HCT116 (cell line): Measurements from ENCODE around the gene GRM1. TPM values are rescaled to one million over a fixed set of nuclear protein-coding genes. Genes with fewer than 3 reads are reported as not detected.

Experiments
- ATAC-seq: fragments of 200-7000 bp; cut with Tn5 transposase; 2 replicates; pipeline ENCODE4 v1.9.1; 2020; ENCODE audit warnings: mild to moderate bottlenecking, moderate library complexity
- BruUV-seq: library from RNA; stranded (reverse); fragments of 400-500 nt; replicated peaks from 2 replicates; lab custom pipeline; 2021; lab: Mats Ljungman, UMichigan
- CTCF ChIA-PET: fragments of 300-600 bp; sonication (Branson Sonifier 250); formaldehyde crosslinking; loops from one replicate; lab custom pipeline; 2021; ENCODE audit warnings: antibody characterized with exemption; lab: Charles Lee
- POLR2A ChIA-PET: fragments of 300-600, 350-600 bp; sonication (Branson Sonifier 250); formaldehyde crosslinking; loops from one replicate; lab custom pipeline; 2021; ENCODE audit warnings: antibody characterized with exemption; lab: Charles Lee
- RAD21 ChIA-PET, 2 experiments: fragments of 300-600 bp; sonication (Branson Sonifier 250); formaldehyde crosslinking; loops; one replicate each; lab custom pipeline; 2023; ENCODE audit warnings: low total read pairs in 2 of 2; ENCODE audit not compliant: uncharacterized antibody in 2 of 2, unreplicated experiment in 2 of 2, low non-redundant PET in 1 of 2; lab: Charles Lee
- DNase-seq: peaks from one replicate; pipeline ENCODE4 v3.0.0-alpha.2; 2010; ENCODE audit warnings: low read depth, low spot score
- H2AFZ ChIP-seq: fragments of 200-600 bp; shearing (Covaris generic), sonication (generic); 2 replicates; pipeline ENCODE4 v1.6.1; 2017; ENCODE audit warnings: low read depth, mixed run types, mixed read lengths, antibody characterized with exemption, low read length; ENCODE audit not compliant: poor library complexity, severe bottlenecking
- H3K27ac ChIP-seq: 2 replicates; pipeline ENCODE4 v1.5.1; 2012; ENCODE audit warnings: low read depth, low read length
- H3K27me3 ChIP-seq: fragments of 200-600 bp; sonication (generic); 2 replicates; pipeline ENCODE4 v1.6.1; 2016; ENCODE audit warnings: mixed run types, low read length, mixed read lengths; ENCODE audit not compliant: insufficient read depth
- H3K36me3 ChIP-seq, 2 experiments: fragments of 200-500 bp in 1 of 2; fragments of 200-600 bp in 1 of 2; sonication (Bioruptor generic) in 1 of 2; sonication (generic) in 1 of 2; 2 replicates each; pipeline versions ENCODE4 v1.5.1 to v1.6.1; 2014 to 2016; ENCODE audit warnings: low read length in 2 of 2, inconsistent platforms in 1 of 2, mixed read lengths in 1 of 2, mixed run types in 1 of 2; ENCODE audit not compliant: insufficient read depth in 2 of 2, control insufficient read depth in 1 of 2
- H3K4me1 ChIP-seq, 2 experiments: fragments of 200-600 bp in 1 of 2; sonication (generic) in 1 of 2; 2 replicates each; pipeline versions ENCODE4 v1.5.1 to v1.6.1; 2012 to 2017; ENCODE audit warnings: low read length in 2 of 2, inconsistent platforms in 1 of 2, mild to moderate bottlenecking in 1 of 2, mixed read lengths in 1 of 2, mixed run types in 1 of 2, moderate library complexity in 1 of 2; ENCODE audit not compliant: insufficient read depth in 2 of 2, control insufficient read depth in 1 of 2
- H3K4me2 ChIP-seq: fragments of 200-600 bp; sonication (generic); 2 replicates; pipeline ENCODE4 v1.6.1; 2017; ENCODE audit warnings: mixed run types, low read length, mixed read lengths
- H3K4me3 ChIP-seq, 2 experiments: fragments of 200-600 bp in 1 of 2; sonication (generic) in 1 of 2; replicated peaks in 1 of 2; 2 replicates each; pipeline ENCODE4 v1.5.1; 2011 to 2016; ENCODE audit warnings: low read length in 2 of 2, control low read depth in 1 of 2, low read depth in 1 of 2, mild to moderate bottlenecking in 1 of 2, mixed read lengths in 1 of 2, mixed run types in 1 of 2
- H3K79me2 ChIP-seq: fragments of 200-600 bp; sonication (generic); 2 replicates; pipeline ENCODE4 v1.6.1; 2017; ENCODE audit warnings: mild to moderate bottlenecking, mixed run types, low read length, moderate library complexity, mixed read lengths; ENCODE audit not compliant: insufficient read depth
- H3K9ac ChIP-seq: fragments of 200-600 bp; sonication (generic); 2 replicates; pipeline ENCODE4 v1.6.1; 2016; ENCODE audit warnings: low read length, mixed read lengths
- H3K9me2 ChIP-seq: fragments of 200-600 bp; sonication (generic), shearing (Covaris generic); 2 replicates; pipeline ENCODE4 v1.6.1; 2017; ENCODE audit warnings: mixed run types, mild to moderate bottlenecking, moderate library complexity; ENCODE audit not compliant: insufficient read depth
- H3K9me3 ChIP-seq, 2 experiments: fragments of 200-500 bp in 1 of 2; fragments of 200-600 bp in 1 of 2; sonication (Bioruptor generic) in 1 of 2; sonication (generic) in 1 of 2; 2 replicates each; pipeline ENCODE4 v1.6.1; 2014 to 2017; ENCODE audit warnings: low read length in 2 of 2, mixed read lengths in 2 of 2, inconsistent platforms in 1 of 2, low read depth in 1 of 2, mild to moderate bottlenecking in 1 of 2, mixed run types in 1 of 2, moderate library complexity in 1 of 2; ENCODE audit not compliant: control insufficient read depth in 1 of 2, insufficient read depth in 1 of 2
- H4K20me1 ChIP-seq: fragments of 200-600 bp; sonication (generic), shearing (Covaris generic); 2 replicates; pipeline ENCODE4 v1.6.1; 2017; ENCODE audit warnings: mixed run types, mild to moderate bottlenecking, moderate library complexity; ENCODE audit not compliant: insufficient read depth
- ATF3 ChIP-seq: IDR thresholded peaks from 2 replicates; pipeline ENCODE4 v1.6.1; 2012
- CBX3 ChIP-seq: IDR thresholded peaks from 2 replicates; pipeline ENCODE4 v1.6.1; 2012; ENCODE audit warnings: low read depth
- EGR1 ChIP-seq: IDR thresholded peaks from 2 replicates; pipeline ENCODE4 v1.6.1; 2012; ENCODE audit warnings: low read depth
- ELF1 ChIP-seq: IDR thresholded peaks from 2 replicates; pipeline ENCODE4 v1.6.1; 2012; ENCODE audit warnings: low read depth, borderline replicate concordance
- EZH2 ChIP-seq: fragments of 200-600 bp; sonication (generic); IDR thresholded peaks from 2 replicates; pipeline ENCODE4 v1.6.1; 2017; ENCODE audit warnings: antibody characterized with exemption, mixed run types
- FOSL1 ChIP-seq: IDR thresholded peaks from 2 replicates; pipeline ENCODE4 v1.6.1; 2012; ENCODE audit warnings: low read depth
- JUND ChIP-seq: IDR thresholded peaks from 2 replicates; pipeline ENCODE4 v1.6.1; 2012
- POLR2A ChIP-seq: IDR thresholded peaks from 2 replicates; pipeline ENCODE4 v1.7.0; 2011; ENCODE audit warnings: borderline replicate concordance; ENCODE audit not compliant: insufficient read depth, insufficient read length; ENCODE audit errors: extremely low read depth
- POLR2AphosphoS5 ChIP-seq: IDR thresholded peaks from 2 replicates; pipeline ENCODE4 v1.6.1; 2011; ENCODE audit warnings: mild to moderate bottlenecking, low read depth, low read length, moderate library complexity
- RAD21 ChIP-seq: IDR thresholded peaks from 2 replicates; pipeline ENCODE4 v1.6.1; 2012; ENCODE audit warnings: low read depth, mild to moderate bottlenecking
- SIN3A ChIP-seq: IDR thresholded peaks from 2 replicates; pipeline ENCODE4 v1.6.1; 2012; ENCODE audit warnings: low read depth
- TCF7L2 ChIP-seq: IDR thresholded peaks from 2 replicates; pipeline ENCODE4 v1.7.0; 2011; ENCODE audit warnings: borderline replicate concordance, inconsistent platforms; ENCODE audit not compliant: insufficient read depth, insufficient read length; ENCODE audit errors: extremely low read depth
- YY1 ChIP-seq: IDR thresholded peaks from 2 replicates; pipeline ENCODE4 v1.6.1; 2011; ENCODE audit warnings: low read length, low read depth, moderate library complexity, mild to moderate bottlenecking; ENCODE audit not compliant: insufficient replicate concordance; ENCODE audit errors: extremely low read depth
- ZBTB33 ChIP-seq: IDR thresholded peaks from 2 replicates; pipeline ENCODE4 v1.6.1; 2011; ENCODE audit warnings: mild to moderate bottlenecking, low read length, moderate library complexity; ENCODE audit not compliant: insufficient replicate concordance; ENCODE audit errors: extremely low read depth
- ZFX ChIP-seq: fragments of 450-650 bp; IDR thresholded peaks from 2 replicates; pipeline ENCODE4 v1.6.1; 2017
- ZNF274 ChIP-seq: fragments of 200-500 bp; sonication (Bioruptor generic); IDR thresholded peaks from 2 replicates; pipeline ENCODE4 v1.6.1; 2014; ENCODE audit warnings: mild to moderate bottlenecking, low read depth, low read length, inconsistent platforms
- intact Hi-C: fragments of 100-400 bp; cut with micrococcal nuclease; formaldehyde crosslinking; loops from 2 replicates; pipeline ENCODE4 v1.10.0; 2022
- total RNA-seq: library from RNA; stranded (reverse); gene quantifications from one replicate; pipeline ENCODE4 v1.2.1, GENCODE V29; 2021; ENCODE audit not compliant: unreplicated experiment

GRM1 gene
- total RNA-seq, 1 experiment from 2014 or later: not detected

DNA sequence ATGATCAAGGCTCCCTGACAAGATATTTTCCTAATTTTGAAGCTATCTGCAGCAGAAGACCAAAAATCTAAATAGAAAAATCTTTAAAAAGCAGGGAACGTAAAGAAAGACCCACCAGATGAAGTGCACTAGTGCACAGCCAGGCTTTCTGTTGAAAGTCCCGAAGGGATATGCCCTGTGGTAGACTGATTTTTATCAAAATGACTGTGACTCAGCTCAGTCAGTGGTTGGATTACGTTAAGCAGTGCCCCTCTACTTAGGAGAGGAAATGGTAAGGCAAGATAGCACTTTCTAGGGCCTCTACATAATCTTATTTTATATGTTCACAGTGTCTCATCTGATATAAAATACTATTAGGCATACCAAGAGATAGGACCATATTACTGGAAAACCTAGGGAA is 391.4 kb downstream of the GRM1 start:
- H3K9me2 ChIP-seq: no peaks in the 10 kb centered on the region
- DNase-seq: no peak
- no peaks in the 10 kb centered on the region for H3K4me1 ChIP-seq
- ATAC-seq: no peak
- no peak overlapping the region for H2AFZ ChIP-seq
- TF ChIP-seq ZFX (no peak), FOSL1 (no peak), EZH2 (no peak), ZBTB33 (no peak), RAD21 (no peak), ATF3 (no peak), EGR1 (no peak), SIN3A (no peak), TCF7L2 (no peak), ELF1 (no peak), POLR2AphosphoS5 (no peak), JUND (no peak), CBX3 (no peak), YY1 (no peak), POLR2A (no peak), ZNF274 (no peak)
- intact Hi-C loops: no loop called here
- no peak overlapping the region for H3K9ac ChIP-seq
- no peaks in the 10 kb centered on the region for H3K36me3 ChIP-seq
- no peaks in the 10 kb centered on the region for H3K79me2 ChIP-seq
- H3K9me3 ChIP-seq: no peaks in the 10 kb centered on the region
- H3K27ac ChIP-seq: no peak overlapping the region
- no peak overlapping the region for H3K4me3 ChIP-seq
- peaks cover 19% of the 10 kb centered on the region for H3K27me3 ChIP-seq
- ChIA-PET CTCF (no interaction called here), RAD21 (no interaction called here), POLR2A (interaction anchor here (0.6 kb wide), 1 partner anchor 1334 kb away, joined by 3 read pairs; no protein-coding TSS in a partner anchor)
- no TSS peak for BruUV-seq
- no peak overlapping the region for H3K4me2 ChIP-seq
- no peaks in the 10 kb centered on the region; the same call in 1 of the 2 replicates for H4K20me1 ChIP-seq
